GM23338 (cell line): Measurements from ENCODE around the gene GGT7.

Experiments used
- CREB1 ChIP-seq: fragments of 250-450 bp; sonication (Bioruptor Pico); IDR thresholded peaks from 2 replicates; pipeline ENCODE4 v1.5.0; 2020; ENCODE audit warnings: low read depth, mild to moderate bottlenecking, moderate library complexity
- EZH2 ChIP-seq: fragments of 200-600 bp; sonication (generic); IDR thresholded peaks from one replicate; pipeline ENCODE4 v1.8.0; 2017; ENCODE audit warnings: antibody characterized with exemption, mild to moderate bottlenecking, low read depth; ENCODE audit not compliant: unreplicated experiment
- EZH2phosphoT487 ChIP-seq: fragments of 200-600 bp; sonication (generic); IDR thresholded peaks from one replicate; pipeline ENCODE4 v1.8.1; 2018; ENCODE audit warnings: antibody characterized with exemption; ENCODE audit not compliant: unreplicated experiment
- POLR2AphosphoS5 ChIP-seq: IDR thresholded peaks from 2 replicates; pipeline ENCODE4 v1.6.1; 2016; ENCODE audit warnings: antibody characterized with exemption, low read depth
- TF ChIP-seq, protein P1 (sequence below), 2 experiments: fragments of 200-600 bp in 1 of 2; sonication (generic) in 1 of 2; conservative IDR thresholded peaks; 2 replicates each; pipeline versions ENCODE4 v1.5.1 to v1.6.1; 2016 to 2017; ENCODE audit warnings: antibody characterized with exemption in 2 of 2, low read depth in 2 of 2, mild to moderate bottlenecking in 2 of 2, moderate library complexity in 1 of 2
- TF ChIP-seq, protein P2 (sequence below): fragments of 250-450 bp; sonication (Bioruptor Pico); IDR thresholded peaks from 2 replicates; pipeline ENCODE4 v1.5.0; 2020; ENCODE audit warnings: mild to moderate bottlenecking, moderate library complexity
- TF ChIP-seq, protein P3 (sequence below): IDR thresholded peaks from one replicate; pipeline ENCODE4 v1.6.1; 2018; ENCODE audit warnings: antibody characterized with exemption; ENCODE audit not compliant: unreplicated experiment
- TF ChIP-seq, protein P4 (sequence below): IDR thresholded peaks from 2 replicates; pipeline ENCODE4 v1.6.1; 2016; ENCODE audit warnings: antibody characterized with exemption

DNA sequence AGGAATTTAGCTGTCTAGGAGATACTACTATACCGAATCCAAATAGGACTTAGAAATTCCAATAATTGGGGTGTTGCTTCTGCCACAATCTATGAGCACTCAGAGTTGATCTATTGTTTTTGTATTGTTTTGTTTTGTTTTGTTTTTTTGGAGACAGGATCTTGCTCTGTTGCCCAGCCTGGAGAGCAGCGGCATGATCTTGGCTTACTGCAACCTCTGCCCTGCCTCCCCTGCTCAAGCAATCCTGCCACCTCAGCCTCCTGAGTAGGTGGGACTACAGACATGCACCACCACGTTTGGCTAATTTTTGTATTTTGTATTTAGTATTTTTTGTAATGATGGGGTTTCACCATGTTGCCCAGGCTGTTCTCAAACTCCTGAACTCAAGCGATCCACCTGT lies 11.2 kb upstream of the GGT7 start:
- TF ChIP-seq, protein P1, sequence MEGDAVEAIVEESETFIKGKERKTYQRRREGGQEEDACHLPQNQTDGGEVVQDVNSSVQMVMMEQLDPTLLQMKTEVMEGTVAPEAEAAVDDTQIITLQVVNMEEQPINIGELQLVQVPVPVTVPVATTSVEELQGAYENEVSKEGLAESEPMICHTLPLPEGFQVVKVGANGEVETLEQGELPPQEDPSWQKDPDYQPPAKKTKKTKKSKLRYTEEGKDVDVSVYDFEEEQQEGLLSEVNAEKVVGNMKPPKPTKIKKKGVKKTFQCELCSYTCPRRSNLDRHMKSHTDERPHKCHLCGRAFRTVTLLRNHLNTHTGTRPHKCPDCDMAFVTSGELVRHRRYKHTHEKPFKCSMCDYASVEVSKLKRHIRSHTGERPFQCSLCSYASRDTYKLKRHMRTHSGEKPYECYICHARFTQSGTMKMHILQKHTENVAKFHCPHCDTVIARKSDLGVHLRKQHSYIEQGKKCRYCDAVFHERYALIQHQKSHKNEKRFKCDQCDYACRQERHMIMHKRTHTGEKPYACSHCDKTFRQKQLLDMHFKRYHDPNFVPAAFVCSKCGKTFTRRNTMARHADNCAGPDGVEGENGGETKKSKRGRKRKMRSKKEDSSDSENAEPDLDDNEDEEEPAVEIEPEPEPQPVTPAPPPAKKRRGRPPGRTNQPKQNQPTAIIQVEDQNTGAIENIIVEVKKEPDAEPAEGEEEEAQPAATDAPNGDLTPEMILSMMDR (conservative IDR thresholded peaks at IDR 0.05; ENCODE audit: low read depth in 2 of 2), result no peak
- TF ChIP-seq POLR2AphosphoS5 (no peak), EZH2 (no peak), CREB1 (CRISPR knock-in tag) (no peak), EZH2phosphoT487 (no peak)
- TF ChIP-seq, protein P2, sequence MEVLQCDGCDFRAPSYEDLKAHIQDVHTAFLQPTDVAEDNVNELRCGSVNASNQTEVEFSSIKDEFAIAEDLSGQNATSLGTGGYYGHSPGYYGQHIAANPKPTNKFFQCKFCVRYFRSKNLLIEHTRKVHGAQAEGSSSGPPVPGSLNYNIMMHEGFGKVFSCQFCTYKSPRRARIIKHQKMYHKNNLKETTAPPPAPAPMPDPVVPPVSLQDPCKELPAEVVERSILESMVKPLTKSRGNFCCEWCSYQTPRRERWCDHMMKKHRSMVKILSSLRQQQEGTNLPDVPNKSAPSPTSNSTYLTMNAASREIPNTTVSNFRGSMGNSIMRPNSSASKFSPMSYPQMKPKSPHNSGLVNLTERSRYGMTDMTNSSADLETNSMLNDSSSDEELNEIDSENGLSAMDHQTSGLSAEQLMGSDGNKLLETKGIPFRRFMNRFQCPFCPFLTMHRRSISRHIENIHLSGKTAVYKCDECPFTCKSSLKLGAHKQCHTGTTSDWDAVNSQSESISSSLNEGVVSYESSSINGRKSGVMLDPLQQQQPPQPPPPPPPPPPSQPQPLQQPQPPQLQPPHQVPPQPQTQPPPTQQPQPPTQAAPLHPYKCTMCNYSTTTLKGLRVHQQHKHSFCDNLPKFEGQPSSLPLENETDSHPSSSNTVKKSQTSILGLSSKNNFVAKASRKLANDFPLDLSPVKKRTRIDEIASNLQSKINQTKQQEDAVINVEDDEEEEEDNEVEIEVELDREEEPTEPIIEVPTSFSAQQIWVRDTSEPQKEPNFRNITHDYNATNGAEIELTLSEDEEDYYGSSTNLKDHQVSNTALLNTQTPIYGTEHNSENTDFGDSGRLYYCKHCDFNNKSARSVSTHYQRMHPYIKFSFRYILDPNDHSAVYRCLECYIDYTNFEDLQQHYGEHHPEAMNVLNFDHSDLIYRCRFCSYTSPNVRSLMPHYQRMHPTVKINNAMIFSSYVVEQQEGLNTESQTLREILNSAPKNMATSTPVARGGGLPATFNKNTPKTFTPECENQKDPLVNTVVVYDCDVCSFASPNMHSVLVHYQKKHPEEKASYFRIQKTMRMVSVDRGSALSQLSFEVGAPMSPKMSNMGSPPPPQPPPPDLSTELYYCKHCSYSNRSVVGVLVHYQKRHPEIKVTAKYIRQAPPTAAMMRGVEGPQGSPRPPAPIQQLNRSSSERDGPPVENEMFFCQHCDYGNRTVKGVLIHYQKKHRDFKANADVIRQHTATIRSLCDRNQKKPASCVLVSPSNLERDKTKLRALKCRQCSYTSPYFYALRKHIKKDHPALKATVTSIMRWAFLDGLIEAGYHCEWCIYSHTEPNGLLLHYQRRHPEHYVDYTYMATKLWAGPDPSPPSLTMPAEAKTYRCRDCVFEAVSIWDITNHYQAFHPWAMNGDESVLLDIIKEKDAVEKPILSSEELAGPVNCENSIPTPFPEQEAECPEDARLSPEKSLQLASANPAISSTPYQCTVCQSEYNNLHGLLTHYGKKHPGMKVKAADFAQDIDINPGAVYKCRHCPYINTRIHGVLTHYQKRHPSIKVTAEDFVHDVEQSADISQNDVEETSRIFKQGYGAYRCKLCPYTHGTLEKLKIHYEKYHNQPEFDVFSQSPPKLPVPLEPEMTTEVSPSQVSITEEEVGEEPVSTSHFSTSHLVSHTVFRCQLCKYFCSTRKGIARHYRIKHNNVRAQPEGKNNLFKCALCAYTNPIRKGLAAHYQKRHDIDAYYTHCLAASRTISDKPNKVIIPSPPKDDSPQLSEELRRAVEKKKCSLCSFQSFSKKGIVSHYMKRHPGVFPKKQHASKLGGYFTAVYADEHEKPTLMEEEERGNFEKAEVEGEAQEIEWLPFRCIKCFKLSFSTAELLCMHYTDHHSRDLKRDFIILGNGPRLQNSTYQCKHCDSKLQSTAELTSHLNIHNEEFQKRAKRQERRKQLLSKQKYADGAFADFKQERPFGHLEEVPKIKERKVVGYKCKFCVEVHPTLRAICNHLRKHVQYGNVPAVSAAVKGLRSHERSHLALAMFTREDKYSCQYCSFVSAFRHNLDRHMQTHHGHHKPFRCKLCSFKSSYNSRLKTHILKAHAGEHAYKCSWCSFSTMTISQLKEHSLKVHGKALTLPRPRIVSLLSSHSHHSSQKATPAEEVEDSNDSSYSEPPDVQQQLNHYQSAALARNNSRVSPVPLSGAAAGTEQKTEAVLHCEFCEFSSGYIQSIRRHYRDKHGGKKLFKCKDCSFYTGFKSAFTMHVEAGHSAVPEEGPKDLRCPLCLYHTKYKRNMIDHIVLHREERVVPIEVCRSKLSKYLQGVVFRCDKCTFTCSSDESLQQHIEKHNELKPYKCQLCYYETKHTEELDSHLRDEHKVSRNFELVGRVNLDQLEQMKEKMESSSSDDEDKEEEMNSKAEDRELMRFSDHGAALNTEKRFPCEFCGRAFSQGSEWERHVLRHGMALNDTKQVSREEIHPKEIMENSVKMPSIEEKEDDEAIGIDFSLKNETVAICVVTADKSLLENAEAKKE, result no peak
- TF ChIP-seq, protein P3, sequence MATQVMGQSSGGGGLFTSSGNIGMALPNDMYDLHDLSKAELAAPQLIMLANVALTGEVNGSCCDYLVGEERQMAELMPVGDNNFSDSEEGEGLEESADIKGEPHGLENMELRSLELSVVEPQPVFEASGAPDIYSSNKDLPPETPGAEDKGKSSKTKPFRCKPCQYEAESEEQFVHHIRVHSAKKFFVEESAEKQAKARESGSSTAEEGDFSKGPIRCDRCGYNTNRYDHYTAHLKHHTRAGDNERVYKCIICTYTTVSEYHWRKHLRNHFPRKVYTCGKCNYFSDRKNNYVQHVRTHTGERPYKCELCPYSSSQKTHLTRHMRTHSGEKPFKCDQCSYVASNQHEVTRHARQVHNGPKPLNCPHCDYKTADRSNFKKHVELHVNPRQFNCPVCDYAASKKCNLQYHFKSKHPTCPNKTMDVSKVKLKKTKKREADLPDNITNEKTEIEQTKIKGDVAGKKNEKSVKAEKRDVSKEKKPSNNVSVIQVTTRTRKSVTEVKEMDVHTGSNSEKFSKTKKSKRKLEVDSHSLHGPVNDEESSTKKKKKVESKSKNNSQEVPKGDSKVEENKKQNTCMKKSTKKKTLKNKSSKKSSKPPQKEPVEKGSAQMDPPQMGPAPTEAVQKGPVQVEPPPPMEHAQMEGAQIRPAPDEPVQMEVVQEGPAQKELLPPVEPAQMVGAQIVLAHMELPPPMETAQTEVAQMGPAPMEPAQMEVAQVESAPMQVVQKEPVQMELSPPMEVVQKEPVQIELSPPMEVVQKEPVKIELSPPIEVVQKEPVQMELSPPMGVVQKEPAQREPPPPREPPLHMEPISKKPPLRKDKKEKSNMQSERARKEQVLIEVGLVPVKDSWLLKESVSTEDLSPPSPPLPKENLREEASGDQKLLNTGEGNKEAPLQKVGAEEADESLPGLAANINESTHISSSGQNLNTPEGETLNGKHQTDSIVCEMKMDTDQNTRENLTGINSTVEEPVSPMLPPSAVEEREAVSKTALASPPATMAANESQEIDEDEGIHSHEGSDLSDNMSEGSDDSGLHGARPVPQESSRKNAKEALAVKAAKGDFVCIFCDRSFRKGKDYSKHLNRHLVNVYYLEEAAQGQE, result no peak
- TF ChIP-seq, protein P4, sequence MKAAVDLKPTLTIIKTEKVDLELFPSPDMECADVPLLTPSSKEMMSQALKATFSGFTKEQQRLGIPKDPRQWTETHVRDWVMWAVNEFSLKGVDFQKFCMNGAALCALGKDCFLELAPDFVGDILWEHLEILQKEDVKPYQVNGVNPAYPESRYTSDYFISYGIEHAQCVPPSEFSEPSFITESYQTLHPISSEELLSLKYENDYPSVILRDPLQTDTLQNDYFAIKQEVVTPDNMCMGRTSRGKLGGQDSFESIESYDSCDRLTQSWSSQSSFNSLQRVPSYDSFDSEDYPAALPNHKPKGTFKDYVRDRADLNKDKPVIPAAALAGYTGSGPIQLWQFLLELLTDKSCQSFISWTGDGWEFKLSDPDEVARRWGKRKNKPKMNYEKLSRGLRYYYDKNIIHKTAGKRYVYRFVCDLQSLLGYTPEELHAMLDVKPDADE, result no peak
